ENCODE measurements around the gene ITGA8.

GRCh38 chr10:15627617-15628196, 92.0 kb downstream of the ITGA8 start:
- TF ChIP-seq MBD1 (CRISPR knock-in tag; IDR thresholded peaks at IDR 0.05) (no peak), ELF1 (tag; IDR thresholded peaks at IDR 0.05) (no peak), ELF4 (CRISPR knock-in tag; IDR thresholded peaks at IDR 0.05) (peak; percentile 86; the same call in 1 of the 2 replicates), MEF2A (IDR thresholded peaks at IDR 0.05; ENCODE audit: control insufficient read depth, low read depth, low read length) (no peak)
